Glomerular visceral epithelial cell (primary cell): ENCODE data around the gene CGB7.

Source experiments
- DNase-seq: peaks from one replicate; pipeline ENCODE4 v3.0.0-alpha.2; 2016; ENCODE audit errors: extremely low spot score

The CGB7 gene

GRCh38 chr19:49016067-49016839 lies 41.3 kb downstream of the CGB7 start:
- no peak for DNase-seq

- no peak for DNase-seq
Measured at GRCh38 chr19:49014870-49015255, 42.7 kb downstream of the CGB7 start.

- no peak for DNase-seq
Measured at GRCh38 chr19:49014123-49014869, 43.3 kb downstream of the CGB7 start.

- no peak for DNase-seq
Measured at GRCh38 chr19:49011194-49011593, 46.4 kb downstream of the CGB7 start.

- no peak for DNase-seq
Measured at GRCh38 chr19:49010453-49010852, 47.1 kb downstream of the CGB7 start.

GRCh38 chr19:49009828-49010227 lies 47.7 kb downstream of the CGB7 start:
- DNase-seq: no peak

GRCh38 chr19:49006905-49007304 lies 50.6 kb downstream of the CGB7 start:
- DNase-seq: no peak

GRCh38 chr19:49004964-49005614 lies 52.5 kb downstream of the CGB7 start:
- no peak for DNase-seq
